GM21825 (cell line): ENCODE results near the gene IFIT2.
"Not testable (repeated sequence)": the region's sequence is repeated elsewhere in the genome, so short reads cannot be mapped to it uniquely, and the experiment has no call there.

Experiments used
- ATAC-seq: cut with Tn5 transposase; IDR thresholded peaks from one replicate; pipeline ENCODE4 v1.9.1; 2021; ENCODE audit warnings: mild to moderate bottlenecking, moderate library complexity; ENCODE audit not compliant: unreplicated experiment

The IFIT2 gene

DNA sequence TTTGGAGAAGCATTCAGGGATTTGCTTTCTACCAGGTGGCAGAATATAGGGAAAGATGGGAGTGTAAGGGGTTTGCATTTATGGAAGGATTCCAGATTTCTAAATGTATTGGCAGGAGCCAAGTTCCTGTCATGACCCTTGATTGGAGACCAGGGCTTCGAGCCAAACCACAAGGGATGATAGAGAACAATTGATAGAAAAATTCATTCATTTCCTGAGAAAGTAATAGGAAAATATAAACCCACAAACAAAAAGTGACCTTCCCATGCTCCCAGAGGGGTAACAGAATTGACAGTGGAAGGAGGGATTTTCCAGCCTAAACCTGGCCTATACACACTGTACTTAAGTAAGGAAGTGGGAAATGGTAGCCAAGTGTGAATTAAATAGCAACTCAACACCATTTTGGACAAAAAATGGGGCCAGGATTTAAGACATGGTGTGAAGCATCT, 22.4 kb upstream of the IFIT2 start:
- no peak for ATAC-seq

DNA sequence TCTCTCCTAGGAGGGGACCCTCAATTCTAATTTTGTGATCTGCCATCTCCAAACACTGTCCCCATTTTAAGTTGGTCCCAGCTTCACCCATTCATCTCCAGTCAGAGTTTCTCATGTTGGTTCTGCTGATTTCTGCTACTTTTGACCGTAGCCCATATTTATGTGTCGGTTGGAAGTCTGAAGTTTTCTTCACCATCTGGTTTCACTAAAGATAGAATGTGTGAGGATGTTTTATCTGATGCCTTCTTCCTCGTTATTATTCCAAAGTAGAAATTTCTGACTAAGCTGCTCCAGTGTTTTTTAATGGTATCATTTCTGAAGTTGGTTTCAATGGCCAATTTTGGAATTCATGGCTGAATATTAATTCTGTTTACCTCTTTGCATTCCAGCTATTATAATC, 21.3 kb upstream of the IFIT2 start:
- ATAC-seq = no peak

DNA sequence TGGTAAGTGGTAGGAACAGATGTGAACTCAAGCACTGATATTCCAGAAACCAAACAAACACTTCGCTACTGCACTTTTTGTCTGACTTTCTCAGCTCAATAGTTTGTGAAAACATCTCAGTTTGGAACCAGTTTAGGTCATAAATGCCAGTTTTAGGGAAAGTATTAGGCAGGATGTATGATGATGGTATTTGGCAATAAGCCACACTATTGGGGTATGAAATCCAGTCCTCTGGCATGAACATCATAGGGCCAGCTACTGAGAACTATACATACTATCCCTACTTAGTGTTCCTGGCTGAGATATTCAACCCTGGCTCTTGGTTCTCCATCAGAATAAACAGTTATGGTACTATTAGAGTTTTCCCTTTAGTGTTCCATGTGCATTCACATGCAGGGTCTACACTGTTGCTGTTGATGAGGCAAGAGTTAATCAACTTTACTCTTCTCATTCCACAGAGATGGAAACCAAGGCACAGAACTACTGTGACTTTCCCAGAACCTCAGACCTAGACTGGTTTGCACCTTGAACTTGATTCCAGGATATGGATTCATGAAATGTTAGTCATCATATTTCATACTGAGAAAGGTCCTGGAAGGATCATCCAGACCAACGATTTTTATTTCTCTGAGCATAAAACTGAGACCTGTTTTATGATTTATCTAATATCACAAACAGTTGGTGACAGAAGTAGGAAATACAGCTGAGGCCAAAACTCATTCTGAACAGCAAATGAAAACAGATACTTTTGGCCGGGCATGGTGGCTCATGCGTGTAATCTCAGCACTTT, 20.0 kb upstream of the IFIT2 start:
- no peak for ATAC-seq

GRCh38 chr10:89283025-89283935, 18.6 kb upstream of the IFIT2 start:
- ATAC-seq = no peak

- ATAC-seq = no peak
These were observed 17.8 kb upstream of the IFIT2 start for GRCh38 chr10:89283936-89284475.

- not testable (repeated sequence) for ATAC-seq
These were observed 17.1 kb upstream of the IFIT2 start for GRCh38 chr10:89284711-89285110.

DNA sequence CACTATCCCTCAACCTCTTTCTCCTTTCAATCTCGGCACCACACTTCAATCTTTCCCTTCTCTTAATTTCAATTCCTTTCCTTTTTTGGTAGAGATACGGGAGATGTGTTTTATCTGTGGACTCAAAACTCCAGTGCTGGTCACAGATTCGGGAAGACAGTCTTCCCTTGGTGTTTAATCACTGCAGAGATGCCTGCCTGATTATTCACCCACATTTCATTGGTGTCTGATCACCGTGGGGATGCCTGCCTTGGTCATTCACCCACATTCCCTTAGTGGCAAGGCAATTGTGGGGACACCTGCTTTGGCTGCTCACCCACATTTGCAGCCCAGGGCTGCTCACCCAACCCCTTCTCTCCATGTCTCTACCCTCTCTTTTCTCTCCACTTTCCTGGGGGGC, 16.5 kb upstream of the IFIT2 start:
- not testable (repeated sequence) for ATAC-seq

- ATAC-seq = no peak
These were observed 7.1 kb upstream of the IFIT2 start for GRCh38 chr10:89294721-89295239.

- peak; percentile 52 for ATAC-seq
These were observed 6.2 kb upstream of the IFIT2 start for GRCh38 chr10:89295597-89295996.

- ATAC-seq = no peak
These were observed 5.6 kb upstream of the IFIT2 start for GRCh38 chr10:89296220-89296648.

DNA sequence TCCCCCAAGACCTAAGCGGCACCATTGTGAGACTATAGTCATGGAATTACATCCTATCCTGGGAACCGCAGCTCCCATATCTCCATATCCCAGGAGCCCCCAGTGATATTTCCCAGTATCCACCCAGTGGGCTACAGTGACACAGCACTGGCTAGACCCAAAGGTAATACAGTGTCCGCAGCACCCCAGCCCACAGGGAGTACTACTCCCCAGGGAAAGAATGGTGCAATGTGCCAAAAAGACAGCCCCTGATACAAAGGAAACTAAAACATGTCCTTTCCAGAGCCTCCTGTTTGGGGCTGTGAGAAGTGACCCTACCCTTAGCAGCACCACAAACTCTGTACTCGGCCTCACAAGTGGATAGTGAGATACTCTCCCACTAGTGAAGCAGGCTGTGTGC, 4.5 kb upstream of the IFIT2 start:
- ATAC-seq = no peak

- ATAC-seq = no peak
These were observed 4.1 kb upstream of the IFIT2 start for GRCh38 chr10:89297791-89298190.

DNA sequence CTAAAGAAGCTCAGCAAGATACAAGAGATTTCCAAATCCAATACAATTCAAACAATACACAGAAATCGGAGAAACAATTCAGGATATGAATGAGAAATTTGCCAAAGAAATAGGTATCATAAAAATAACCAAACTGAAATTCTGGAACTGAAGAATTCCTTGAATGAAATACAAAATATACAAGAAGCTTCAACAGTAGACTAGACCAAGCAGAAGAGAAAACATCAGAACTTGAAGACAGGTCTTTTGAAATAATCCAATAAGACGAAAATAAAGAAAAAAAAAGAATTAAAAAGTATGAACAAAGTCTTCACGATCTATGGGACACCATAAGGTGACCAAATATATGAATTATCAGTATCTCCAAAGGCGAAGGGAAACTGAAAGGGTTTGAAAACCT, 2.8 kb upstream of the IFIT2 start:
- ATAC-seq = no peak

DNA sequence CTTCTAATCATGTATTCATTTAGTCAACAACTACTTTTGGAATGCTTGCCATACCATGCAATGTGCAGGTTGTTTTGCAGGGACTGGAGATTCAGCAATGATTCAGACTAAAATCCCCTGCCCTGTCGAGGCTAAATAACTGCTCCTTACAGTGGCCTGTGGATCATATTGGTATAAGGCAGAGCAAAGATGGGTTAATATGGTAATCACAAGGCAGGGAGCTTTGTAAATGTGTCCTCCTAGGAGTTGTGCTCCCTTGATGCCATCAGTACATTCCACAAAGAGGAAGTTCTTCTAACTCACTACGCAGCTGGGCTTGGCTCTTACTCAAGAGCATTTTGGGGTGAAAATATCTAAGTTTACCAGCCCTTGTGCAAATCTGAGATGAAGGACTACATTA, 614 bp upstream of the IFIT2 start:
- ATAC-seq = peak; percentile 24

- ATAC-seq = no peak
These were observed 779 bp downstream of the IFIT2 start for GRCh38 chr10:89302625-89303024.

DNA sequence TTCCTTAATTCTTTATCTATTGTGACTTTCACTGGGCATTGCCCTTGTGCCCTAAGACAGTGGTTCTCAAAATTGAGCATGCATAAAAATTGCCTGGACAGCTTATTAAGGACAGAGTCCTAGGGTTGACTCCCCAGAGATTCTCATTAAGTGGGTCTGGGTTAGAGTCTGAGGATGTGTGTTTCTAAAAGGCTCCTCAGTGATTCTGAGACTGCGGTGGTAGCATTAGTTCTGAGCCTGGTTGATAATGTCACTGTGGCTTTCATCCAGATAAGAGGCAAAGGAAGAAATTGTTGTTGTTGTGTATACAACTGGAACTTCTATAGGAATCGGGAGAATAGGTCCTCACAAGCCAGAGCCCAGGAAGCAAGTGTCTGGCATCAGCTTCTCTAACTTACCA, 1.3 kb downstream of the IFIT2 start:
- ATAC-seq = no peak

GRCh38 chr10:89304026-89304425, 2.2 kb downstream of the IFIT2 start:
- no peak for ATAC-seq

DNA sequence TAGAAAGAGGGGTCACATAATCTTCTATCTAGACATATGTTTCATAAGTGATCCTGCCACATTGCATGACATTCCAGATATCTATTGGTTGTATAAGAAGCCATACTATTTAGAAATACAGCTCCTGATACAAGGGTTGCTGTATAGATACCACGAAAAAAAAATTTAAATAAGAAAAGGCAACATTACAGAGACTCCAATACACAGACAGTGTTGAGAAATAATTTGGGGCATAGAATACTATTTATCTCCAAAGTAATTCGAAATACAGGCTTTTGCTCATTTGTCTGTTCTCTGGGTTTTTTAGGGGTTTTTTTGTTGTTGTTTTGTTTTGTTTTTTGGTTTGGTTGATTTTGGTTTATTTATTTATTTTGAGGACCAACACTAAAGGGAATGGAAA, 2.6 kb downstream of the IFIT2 start:
- ATAC-seq = no peak

DNA sequence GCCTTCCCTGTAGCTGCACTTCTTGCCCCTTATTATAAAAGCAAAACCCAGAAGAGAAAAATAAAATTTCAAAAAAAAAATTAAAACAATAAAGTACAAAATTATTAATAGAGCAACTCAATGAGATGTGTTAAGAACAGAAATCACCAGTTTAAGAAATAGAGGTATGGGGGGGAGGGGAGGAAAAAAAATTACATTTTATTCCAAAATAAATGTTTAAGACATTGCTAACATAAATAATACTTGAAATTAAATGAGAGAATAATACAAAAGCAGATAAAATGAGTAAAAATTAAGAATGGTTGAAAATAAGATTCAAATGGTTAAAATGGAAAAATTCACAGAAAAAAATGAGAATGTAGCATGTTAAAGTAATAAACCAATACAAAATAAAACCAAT, 3.1 kb downstream of the IFIT2 start:
- no peak for ATAC-seq

- no peak for ATAC-seq
These were observed 4.1 kb downstream of the IFIT2 start for GRCh38 chr10:89305766-89306433.
